Natural killer cell (primary cell): ENCODE data around the gene CYP3A7. TPM values are rescaled to one million over a fixed set of nuclear protein-coding genes. Genes with fewer than 3 reads are reported as not detected.

ENCODE experiments used
- ATAC-seq, 3 donors: fragments of 150-1000 bp in 2 of 3; fragments of 200-7000 bp in 1 of 3; cut with Tn5 transposase; 1 replicate in 1 of 3; 2 replicates in 2 of 3; pipeline ENCODE4 v1.10.0; 2021; ENCODE audit warnings: mild to moderate bottlenecking in 2 of 3, moderate library complexity in 2 of 3
- DNase-seq, 2 donors: peaks; one replicate each; pipeline versions ENCODE4 v3.0.0 to v3.0.0-alpha.2; 2013 to 2021; ENCODE audit warnings: mixed read lengths in 1 of 2
- H3K27ac ChIP-seq: one replicate; pipeline ENCODE4 v1.5.1; 2013; ENCODE audit warnings: mild to moderate bottlenecking, low read length
- H3K27me3 ChIP-seq: one replicate; pipeline ENCODE4 v1.6.1; 2013; ENCODE audit warnings: low read length; ENCODE audit not compliant: control insufficient read depth, insufficient read depth
- H3K36me3 ChIP-seq: one replicate; pipeline ENCODE4 v1.6.1; 2013; ENCODE audit warnings: low read length; ENCODE audit not compliant: control insufficient read depth, insufficient read depth
- H3K4me1 ChIP-seq: one replicate; pipeline ENCODE4 v1.6.1; 2013; ENCODE audit warnings: low read length; ENCODE audit not compliant: control insufficient read depth, insufficient read depth
- H3K4me3 ChIP-seq: one replicate; pipeline ENCODE4 v1.5.1; 2013; ENCODE audit warnings: low read length
- H3K9me3 ChIP-seq: one replicate; pipeline ENCODE4 v1.6.1; 2013; ENCODE audit warnings: low read length; ENCODE audit not compliant: control insufficient read depth, insufficient read depth
- H3K27ac Mint-ChIP-seq, 2 donors: one replicate each; pipeline ENCODE4 v1.8.0; 2022; ENCODE audit warnings: mild to moderate bottlenecking in 2 of 2, mixed read lengths in 2 of 2, moderate library complexity in 1 of 2
- H3K27me3 Mint-ChIP-seq, 2 donors: one replicate each; pipeline ENCODE4 v1.8.0; 2022; ENCODE audit warnings: low read depth in 2 of 2, mixed read lengths in 2 of 2
- H3K36me3 Mint-ChIP-seq: one replicate; pipeline ENCODE4 v1.8.0; 2022; ENCODE audit warnings: mixed read lengths
- H3K4me1 Mint-ChIP-seq, 2 donors: one replicate each; pipeline ENCODE4 v1.8.0; 2022; ENCODE audit warnings: mixed read lengths in 2 of 2
- H3K4me3 Mint-ChIP-seq: one replicate; pipeline ENCODE4 v1.8.0; 2022; ENCODE audit warnings: mild to moderate bottlenecking, moderate library complexity, mixed read lengths
- H3K9me3 Mint-ChIP-seq, 2 donors: one replicate each; pipeline ENCODE4 v1.8.0; 2022; ENCODE audit warnings: mixed read lengths in 2 of 2
- CTCF ChIP-seq: fragments of 200-600 bp; IDR thresholded peaks from one replicate; pipeline ENCODE4 v1.8.0; 2022; ENCODE audit warnings: antibody characterized with exemption
- WGBS: methylation state at CpG from one replicate; pipeline ENCODE4 v1.1.7; 2013; ENCODE audit warnings: missing lambda C conversion rate; ENCODE audit not compliant: insufficient coverage; 5-methylcytosine and 5-hydroxymethylcytosine counted together
- intact Hi-C: fragments of 100-400 bp; cut with micrococcal nuclease; formaldehyde crosslinking; loops from one replicate; pipeline ENCODE4 v1.14.2; 2022
- total RNA-seq, 4 donors: library from RNA; stranded (reverse); fragments of 120-200 nt in 1 of 4; gene quantifications; one replicate each; pipeline versions ENCODE4 v1.2.3 to v1.2.4, GENCODE V29; 2013 to 2022

Gene CYP3A7
- total RNA-seq: not detected
- total RNA-seq (2013): not detected

GRCh38 chr7:99734987-99735386, at the start of gene CYP3A7:
CYP3A7 (minus strand) TSS chr7:99735196; CDS start chr7:99735093, 103 bp downstream.
- no peak within 1 kb of the TSS for H3K4me3 ChIP-seq
- Mint-ChIP-seq H3K36me3 (no peaks in the 10 kb centered on the region), H3K4me1 (no peaks in the 10 kb centered on the region), H3K27me3 (no peaks in the 10 kb centered on the region), H3K9me3 (no peaks in the 10 kb centered on the region), H3K27ac (no peak within 1 kb of the TSS), H3K4me3 (no peak within 1 kb of the TSS)
- no peak for DNase-seq
- intact Hi-C loops: no loop called here
- no peak for ATAC-seq
- no peaks in the 10 kb centered on the region for H3K36me3 ChIP-seq
- H3K4me1 ChIP-seq: no peaks in the 10 kb centered on the region
- no peak for TF ChIP-seq CTCF
- H3K9me3 ChIP-seq: no peaks in the 10 kb centered on the region
- H3K27me3 ChIP-seq: no peaks in the 10 kb centered on the region
- H3K27ac ChIP-seq: no peak within 1 kb of the TSS
- WGBS: 96% methylated on average over 5 of the region's 5 CpGs

- H3K36me3 Mint-ChIP-seq: no peaks in the 10 kb centered on the region
- H3K4me1 Mint-ChIP-seq: peaks cover 28 to 33% of the 10 kb centered on the region in 2 donors
- DNase-seq (no peak), ATAC-seq (no peak)
- Histone ChIP-seq H3K4me1 (peaks cover 15% of the 10 kb centered on the region), H3K9me3 (no peaks in the 10 kb centered on the region), H3K27ac (no peak within 1 kb of the TSS), H3K36me3 (no peaks in the 10 kb centered on the region), H3K4me3 (no peak within 1 kb of the TSS), H3K27me3 (no peaks in the 10 kb centered on the region)
- H3K4me3 Mint-ChIP-seq: no peak within 1 kb of the TSS
- H3K9me3 Mint-ChIP-seq: no peaks in the 10 kb centered on the region
- intact Hi-C loops: no loop called here
- no peak for TF ChIP-seq CTCF
- H3K27ac Mint-ChIP-seq: no peak within 1 kb of the TSS
- peaks cover 12 to 33% of the 10 kb centered on the region in 2 donors for H3K27me3 Mint-ChIP-seq
These were observed 49.0 kb upstream of the CYP3A7 start, which contains the start of gene CYP3A4 for GRCh38 chr7:99784007-99784406. CYP3A4 (minus strand) TSS chr7:99784184; CDS start chr7:99784081, 103 bp downstream.

GRCh38 chr7:99782012-99782953, 47.3 kb upstream of the CYP3A7 start:
- H3K27ac Mint-ChIP-seq: no peak overlapping the region
- no peak overlapping the region for H3K4me3 Mint-ChIP-seq
- peaks cover 11 to 15% of the 10 kb centered on the region in 2 donors for H3K4me1 Mint-ChIP-seq
- no peak for TF ChIP-seq CTCF
- no peak for DNase-seq
- H3K27ac ChIP-seq: no peak overlapping the region
- WGBS: 90% methylated on average over 3 of the region's 5 CpGs
- no peaks in the 10 kb centered on the region for H3K9me3 ChIP-seq
- intact Hi-C loops: no loop called here
- H3K36me3 Mint-ChIP-seq: no peaks in the 10 kb centered on the region
- no peaks in the 10 kb centered on the region for H3K36me3 ChIP-seq
- no peak overlapping the region for H3K4me3 ChIP-seq
- H3K27me3 Mint-ChIP-seq: peaks cover 12 to 40% of the 10 kb centered on the region in 2 donors
- H3K9me3 Mint-ChIP-seq: no peaks in the 10 kb centered on the region
- ATAC-seq: no peak
- H3K27me3 ChIP-seq: no peaks in the 10 kb centered on the region
- no peaks in the 10 kb centered on the region for H3K4me1 ChIP-seq
